GM06990 (cell line): ENCODE data around the gene CRBN.

Experiments
- DNase-seq: peaks from one replicate; pipeline ENCODE4 v3.0.0-alpha.2; 2011; ENCODE audit not compliant: insufficient read length; ENCODE audit errors: extremely low read depth
- H3K27me3 ChIP-seq: replicated peaks from 2 replicates; pipeline ENCODE4 v1.6.0; 2011; ENCODE audit warnings: low read length; ENCODE audit not compliant: control insufficient read depth, insufficient read depth
- H3K36me3 ChIP-seq: 2 replicates; pipeline ENCODE4 v1.5.1; 2011; ENCODE audit warnings: low read length; ENCODE audit not compliant: control insufficient read depth, insufficient read depth
- H3K4me3 ChIP-seq: replicated peaks from 2 replicates; pipeline ENCODE4 v1.5.1; 2011; ENCODE audit warnings: low read depth, mild to moderate bottlenecking, control low read depth, low read length
- CTCF ChIP-seq: IDR thresholded peaks from 2 replicates; pipeline ENCODE4 v1.5.1; 2011; ENCODE audit warnings: low read length, control low read depth, mild to moderate bottlenecking, inconsistent platforms; ENCODE audit not compliant: insufficient read depth, poor library complexity, severe bottlenecking

The CRBN gene

DNA sequence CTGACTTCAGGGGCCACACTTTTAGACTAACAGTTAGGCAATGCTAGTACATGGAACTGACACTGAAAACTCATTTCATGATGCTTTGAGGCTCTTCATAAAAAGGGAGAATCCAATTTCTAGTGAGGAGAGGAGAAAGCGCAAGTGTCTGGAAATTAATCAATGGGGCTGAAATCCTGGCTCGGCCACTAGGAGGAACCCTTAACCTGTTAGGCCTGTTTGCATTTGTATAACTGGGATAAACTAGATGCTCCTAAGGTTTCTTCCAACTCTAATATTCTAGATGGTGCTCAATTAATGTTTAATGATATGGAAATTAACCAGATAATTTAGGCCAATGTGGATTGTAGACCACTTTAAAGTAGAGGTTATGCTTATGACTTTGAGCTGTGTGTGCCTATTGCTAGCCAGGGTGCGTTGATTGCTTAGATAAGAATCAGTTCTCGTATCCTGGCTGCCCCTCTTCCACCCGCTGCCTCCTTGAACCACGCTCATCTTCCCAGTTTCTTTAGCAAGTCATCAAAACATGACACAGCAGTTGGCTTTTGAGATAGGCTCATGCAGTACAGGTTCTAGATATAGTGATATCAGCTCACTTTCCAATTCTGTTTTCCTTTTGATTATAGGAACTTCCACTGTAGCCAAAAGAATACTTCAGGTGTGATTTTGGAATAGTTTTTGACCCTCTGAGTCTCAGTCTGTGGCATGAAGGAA, 16.8 kb upstream of the CRBN start:
- Histone ChIP-seq H3K36me3 (no peaks in the 10 kb centered on the region), H3K4me3 (no peak overlapping the region), H3K27me3 (no peaks in the 10 kb centered on the region)
- no peak for DNase-seq
- TF ChIP-seq CTCF = peak; percentile 65

DNA sequence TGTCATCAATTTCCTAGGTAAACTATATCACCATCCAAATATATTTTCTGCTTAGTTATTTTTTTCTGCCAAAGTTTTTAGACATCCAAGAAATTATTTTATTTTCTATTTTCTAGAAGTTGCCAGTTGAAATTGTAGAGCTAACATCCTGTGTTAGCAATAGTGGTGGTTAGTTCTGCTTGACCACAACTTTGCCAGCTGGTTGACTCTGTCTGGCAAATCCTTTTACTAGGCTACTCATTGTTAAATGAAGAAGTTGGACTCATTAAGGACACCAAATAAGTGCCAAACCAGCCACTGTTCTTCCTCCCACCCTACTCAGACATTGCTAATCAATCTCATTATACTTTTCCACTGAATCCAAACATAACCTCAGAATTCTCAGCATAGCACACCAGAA, 15.4 kb upstream of the CRBN start:
- Histone ChIP-seq H3K27me3 (no peaks in the 10 kb centered on the region), H3K4me3 (no peak overlapping the region), H3K36me3 (no peaks in the 10 kb centered on the region)
- TF ChIP-seq CTCF = no peak
- DNase-seq = no peak

DNA sequence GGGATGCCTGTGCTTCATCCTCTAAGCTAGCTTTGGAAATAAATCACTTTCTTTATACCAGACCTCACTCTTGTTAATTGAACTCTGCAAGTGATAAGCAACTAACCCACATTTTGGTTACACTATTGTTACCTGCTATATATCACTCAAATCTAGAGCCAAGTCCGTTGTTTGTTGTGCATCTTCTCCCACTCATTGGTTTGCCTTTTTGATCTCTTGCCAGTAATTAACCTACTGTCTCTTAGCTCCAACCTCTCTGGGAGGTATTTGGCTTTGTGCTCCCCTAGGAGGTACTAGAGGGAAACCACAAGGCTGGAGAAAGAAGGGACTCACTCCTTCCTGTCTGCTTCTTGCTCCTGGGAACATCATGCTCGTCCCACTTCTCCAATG, 12.8 kb upstream of the CRBN start:
- TF ChIP-seq CTCF = no peak
- H3K4me3 ChIP-seq = no peak overlapping the region
- no peaks in the 10 kb centered on the region for H3K36me3 ChIP-seq
- no peaks in the 10 kb centered on the region for H3K27me3 ChIP-seq
- no peak for DNase-seq

DNA sequence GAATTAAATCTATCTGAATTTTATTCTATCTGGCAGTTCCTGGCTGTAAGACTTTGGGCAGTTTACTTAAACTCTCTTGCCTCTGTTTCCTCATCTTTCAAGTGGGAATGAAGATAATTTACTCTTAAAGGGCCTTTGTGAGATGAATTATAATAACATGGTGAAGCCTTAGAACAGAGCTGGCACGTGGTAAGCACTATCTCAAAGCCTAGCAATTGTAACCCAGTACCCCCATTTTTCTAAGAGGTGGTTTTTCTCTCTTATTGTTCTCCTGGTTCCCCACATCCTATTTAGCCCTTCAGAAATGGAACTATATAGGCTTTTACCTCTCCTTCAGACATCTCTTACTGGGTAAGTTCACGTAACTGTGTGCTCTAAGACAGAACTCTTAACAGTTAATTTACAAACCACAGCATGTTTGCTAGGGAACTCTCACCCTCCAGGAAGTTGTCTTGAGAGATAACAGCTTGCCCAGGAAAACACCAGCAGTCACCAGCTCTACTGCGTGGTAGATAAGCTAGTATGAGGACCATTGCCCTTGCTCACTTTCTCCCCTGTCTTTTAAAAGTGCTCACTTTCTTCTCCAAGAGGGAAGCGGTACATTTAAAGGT, 12.3 kb upstream of the CRBN start:
- Histone ChIP-seq H3K36me3 (no peaks in the 10 kb centered on the region), H3K27me3 (no peaks in the 10 kb centered on the region), H3K4me3 (no peak overlapping the region)
- TF ChIP-seq CTCF = no peak
- no peak for DNase-seq

DNA sequence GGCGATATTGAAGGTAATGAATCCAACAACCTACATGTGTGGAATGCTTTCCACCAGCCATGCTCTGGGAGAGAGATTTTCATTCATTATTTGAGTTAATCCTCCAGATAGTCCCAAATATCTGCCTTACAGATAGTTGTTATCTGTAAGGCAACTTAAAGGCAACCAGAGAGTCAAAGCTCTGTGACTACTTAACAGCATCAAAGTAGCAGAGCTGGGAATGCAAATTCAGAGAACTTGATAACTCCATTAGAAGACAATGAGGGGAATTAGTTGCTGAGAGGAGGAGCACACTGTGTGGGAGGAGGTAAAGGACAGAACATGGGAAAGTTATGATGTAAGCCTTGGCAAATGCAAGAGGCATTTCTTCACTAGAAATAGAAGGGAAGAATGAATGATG, 10.5 kb upstream of the CRBN start:
- no peak for TF ChIP-seq CTCF
- H3K36me3 ChIP-seq = no peaks in the 10 kb centered on the region
- DNase-seq = no peak
- no peak overlapping the region for H3K4me3 ChIP-seq
- no peaks in the 10 kb centered on the region for H3K27me3 ChIP-seq
